Lung (tissue), 12 donors: ENCODE measurements around the gene SPRY1. TPM values are rescaled to one million over a fixed set of nuclear protein-coding genes. Genes with fewer than 3 reads are reported as not detected.

Experiments used
- ATAC-seq: fragments of 200-7000 bp; cut with Tn5 transposase; one replicate; pipeline ENCODE4 v1.9.1; 2020; ENCODE audit warnings: moderate number of reproducible peaks; ENCODE audit not compliant: insufficient read depth, low FRiP score
- DNase-seq, 3 donors: peaks; one replicate each; pipeline ENCODE4 v3.0.0-alpha.2; 2013 to 2017
- H3K27ac ChIP-seq, 2 donors: one replicate each; pipeline ENCODE4 v1.5.1; 2013; ENCODE audit warnings: mild to moderate bottlenecking in 2 of 2, moderate library complexity in 2 of 2, control low read depth in 1 of 2, inconsistent platforms in 1 of 2, low read depth in 1 of 2, low read length in 1 of 2
- H3K27me3 ChIP-seq, 3 donors: one replicate each; pipeline ENCODE4 v1.5.1; 2013; ENCODE audit warnings: low read length in 2 of 3; ENCODE audit not compliant: control insufficient read depth in 3 of 3, insufficient read depth in 3 of 3
- H3K36me3 ChIP-seq, 4 donors: one replicate each; pipeline ENCODE4 v1.5.1; 2013; ENCODE audit warnings: low read length in 4 of 4, mild to moderate bottlenecking in 1 of 4, moderate library complexity in 1 of 4; ENCODE audit not compliant: control insufficient read depth in 4 of 4, insufficient read depth in 4 of 4
- H3K4me1 ChIP-seq, 5 donors: one replicate each; pipeline ENCODE4 v1.5.1; 2013; ENCODE audit warnings: low read length in 5 of 5, mild to moderate bottlenecking in 2 of 5, moderate library complexity in 1 of 5; ENCODE audit not compliant: control insufficient read depth in 5 of 5, insufficient read depth in 5 of 5
- H3K4me3 ChIP-seq: one replicate; pipeline ENCODE4 v1.5.1; 2013; ENCODE audit warnings: mild to moderate bottlenecking, control low read depth, moderate library complexity
- H3K9ac ChIP-seq, 2 donors: one replicate each; pipeline ENCODE4 v1.5.1; 2013; ENCODE audit warnings: low read length in 2 of 2, control low read depth in 1 of 2; ENCODE audit not compliant: insufficient read depth in 1 of 2
- H3K9me3 ChIP-seq, 4 donors: one replicate each; pipeline ENCODE4 v1.5.1; 2013; ENCODE audit warnings: low read length in 3 of 4, mild to moderate bottlenecking in 1 of 4, moderate library complexity in 1 of 4; ENCODE audit not compliant: control insufficient read depth in 4 of 4, insufficient read depth in 3 of 4
- CTCF ChIP-seq: IDR thresholded peaks from 2 replicates; pipeline ENCODE4 v1.5.1; 2012; ENCODE audit warnings: mild to moderate bottlenecking; ENCODE audit errors: control extremely low read depth, extremely low read depth
- WGBS, 2 donors: extraction: QIAGEN DNeasy Blood & Tissue Kit; methylation state at CpG; one replicate each; pipeline ENCODE4 v1.1.7; 2013; 5-methylcytosine and 5-hydroxymethylcytosine counted together
- polyA plus RNA-seq, 2 donors: library from polyadenylated mRNA; stranded (reverse); fragments of 200-250 nt; gene quantifications; one replicate each; pipeline ENCODE4 v1.2.1, GENCODE V29; 2013
- total RNA-seq, 2 donors: library from RNA; depleted of rRNA in 1 of 2; stranded (reverse); fragments of >200 nt in 1 of 2; gene quantifications; one replicate each; pipeline ENCODE4 v1.2.1, GENCODE V29; 2014 to 2021
- donor health status: control.
- donor health status: control.
- donor health status: Bipolar disorder and iron deficiency.
- donor health status: healthy.
- donor health status: DM: yes; HTN: yes; CAD: no.

Gene SPRY1
- total and polyA plus RNA-seq, 4 donors, result 35.3 to 139 (median 73.6) TPM

- H3K9me3 ChIP-seq, result no peaks in the 10 kb centered on the region
Measured at GRCh38 chr4:123453061-123453680, 56.6 kb downstream of the SPRY1 start.

More at GRCh38 chr4:123453061-123453680, 56.6 kb downstream of the SPRY1 start:
- ATAC-seq, result no peak
- Histone ChIP-seq H3K36me3 (no peaks in the 10 kb centered on the region), H3K4me3 (no peak overlapping the region), H3K9ac (no peak overlapping the region), H3K27ac (no peak overlapping the region), H3K27me3 (no peaks in the 10 kb centered on the region), H3K4me1 (peaks cover 0 to 8% (median 2%) of the 10 kb centered on the region in 5 donors)
- no peak for TF ChIP-seq CTCF
- no peak for DNase-seq
- 94 to 97% methylated on average over 3 of the region's 3 CpGs for WGBS, 2 donors
